HG03066 (cell line): ENCODE data around the gene BBLN.
"Not testable (repeated sequence)": the region's sequence is repeated elsewhere in the genome, so short reads cannot be mapped to it uniquely, and the experiment has no call there.

Experiments used
- ATAC-seq: cut with Tn5 transposase; IDR thresholded peaks from one replicate; pipeline ENCODE4 v1.9.1; 2021; ENCODE audit warnings: low read depth; ENCODE audit not compliant: unreplicated experiment

Gene BBLN

DNA sequence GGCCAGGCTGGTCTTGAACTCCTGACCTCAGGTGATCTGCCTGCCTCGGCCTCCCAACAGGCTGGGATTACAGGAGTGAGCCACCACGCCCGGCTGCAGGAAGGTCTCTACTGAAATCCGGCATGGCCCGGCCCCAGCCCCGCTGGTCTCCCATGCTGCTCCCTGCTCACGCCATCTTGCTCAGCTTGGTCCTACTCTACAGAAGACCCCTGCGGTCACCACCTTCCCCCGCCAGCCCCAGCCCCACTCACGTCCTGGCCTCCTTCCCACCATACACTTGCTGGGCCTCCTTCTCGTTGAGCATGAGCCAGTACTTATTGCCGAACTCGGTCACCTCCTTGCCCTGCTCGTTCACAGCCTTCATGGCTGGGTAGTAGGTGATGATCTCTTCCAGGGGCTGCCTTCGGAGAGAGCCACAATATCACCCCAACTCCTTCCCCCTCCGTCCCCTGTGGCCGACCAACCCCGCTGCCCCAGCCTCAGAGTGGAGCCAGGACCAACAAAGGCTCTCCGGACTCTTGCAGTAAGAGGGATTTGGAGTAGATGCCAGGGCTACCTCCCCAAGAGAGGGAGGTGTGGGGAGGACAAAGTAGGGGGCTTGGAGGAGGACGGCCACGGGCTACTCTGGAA, 36.5 kb upstream of the BBLN start:
- no peak for ATAC-seq

GRCh38 chr9:128124451-128124850, 35.6 kb upstream of the BBLN start:
- ATAC-seq = no peak

DNA sequence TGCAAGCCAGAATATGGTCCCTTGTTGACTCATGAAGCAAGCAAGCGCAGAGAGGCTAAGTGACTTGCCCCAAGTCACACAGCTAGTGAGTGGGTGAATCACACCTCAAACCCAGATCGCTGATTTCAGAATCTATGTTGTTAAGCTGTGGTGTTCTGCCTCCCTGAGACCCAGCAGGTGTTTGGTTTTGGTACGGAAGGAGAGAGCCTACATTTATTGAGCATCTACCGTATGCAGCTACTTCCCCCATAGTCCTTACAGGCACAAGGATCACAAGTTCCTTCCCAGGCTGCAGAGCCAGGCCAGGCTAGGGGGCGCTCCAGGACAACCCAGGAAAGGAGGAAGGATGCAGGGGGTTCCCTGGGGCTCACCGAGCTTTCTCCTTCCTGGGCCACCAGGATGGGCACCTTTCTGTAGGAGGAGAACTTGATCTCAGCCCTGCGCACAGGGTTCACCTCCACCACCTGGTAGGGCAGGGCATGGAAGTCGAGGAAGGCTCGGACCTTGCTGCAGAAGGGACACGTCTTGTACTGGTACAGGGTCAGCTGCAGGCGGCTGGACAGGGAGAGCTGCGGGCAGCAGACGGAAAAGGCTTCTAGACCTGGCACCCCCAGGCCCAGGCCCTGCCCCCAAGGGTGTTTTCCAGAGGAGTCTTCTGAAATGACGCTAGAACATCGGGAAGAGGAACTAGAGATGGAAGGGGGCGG, 35.0 kb upstream of the BBLN start:
- ATAC-seq = no peak

GRCh38 chr9:128125580-128126354, 34.3 kb upstream of the BBLN start:
- ATAC-seq = no peak

GRCh38 chr9:128127568-128127989, 32.5 kb upstream of the BBLN start, which contains the start of gene PTGES2:
Gene PTGES2 (minus strand): TSS chr9:128127729. CDS start chr9:128127717, 12 bp downstream.
- peak; percentile 44 for ATAC-seq

DNA sequence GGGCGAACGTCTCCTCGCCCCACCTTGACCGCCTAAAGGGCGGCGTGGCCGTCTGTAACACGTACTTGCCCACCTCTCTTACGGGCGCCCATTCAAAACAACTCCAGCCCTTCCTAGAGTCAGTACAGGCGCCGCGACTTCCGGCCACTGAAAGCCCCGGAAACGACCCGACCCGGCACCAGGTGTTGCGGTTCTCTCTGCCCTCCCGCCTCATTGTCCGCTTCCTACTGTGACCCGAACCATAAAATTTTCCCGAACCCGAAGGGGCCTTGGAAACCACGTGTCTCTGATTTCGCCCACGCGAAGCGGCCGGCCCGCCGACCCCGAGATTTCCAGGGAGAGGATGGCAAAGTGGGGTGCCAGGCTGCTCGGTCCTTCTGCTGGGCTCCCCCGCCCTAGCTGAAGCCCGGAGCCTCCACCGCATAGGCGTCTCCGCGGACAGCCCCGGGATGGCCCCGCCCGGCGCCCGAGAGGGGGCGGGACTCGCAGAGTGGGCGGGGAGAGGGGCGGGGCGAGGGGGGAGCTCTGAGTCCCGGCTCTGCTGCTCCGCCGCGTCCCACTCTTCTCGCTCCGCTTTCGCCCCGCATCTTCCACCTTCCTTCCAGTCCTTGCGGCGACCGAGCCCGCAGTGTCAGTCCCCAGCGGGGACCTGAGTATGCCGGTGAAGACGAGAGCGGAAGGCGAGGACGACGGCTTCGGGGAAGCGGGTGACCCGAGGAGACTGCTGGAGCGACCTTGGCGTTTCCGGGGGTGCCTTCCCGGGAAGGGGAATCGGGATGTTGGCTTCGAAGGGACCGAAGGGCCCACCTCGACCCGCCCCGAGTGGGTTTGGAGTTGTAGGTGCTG, 31.9 kb upstream of the BBLN start:
- ATAC-seq = peak; percentile 66

DNA sequence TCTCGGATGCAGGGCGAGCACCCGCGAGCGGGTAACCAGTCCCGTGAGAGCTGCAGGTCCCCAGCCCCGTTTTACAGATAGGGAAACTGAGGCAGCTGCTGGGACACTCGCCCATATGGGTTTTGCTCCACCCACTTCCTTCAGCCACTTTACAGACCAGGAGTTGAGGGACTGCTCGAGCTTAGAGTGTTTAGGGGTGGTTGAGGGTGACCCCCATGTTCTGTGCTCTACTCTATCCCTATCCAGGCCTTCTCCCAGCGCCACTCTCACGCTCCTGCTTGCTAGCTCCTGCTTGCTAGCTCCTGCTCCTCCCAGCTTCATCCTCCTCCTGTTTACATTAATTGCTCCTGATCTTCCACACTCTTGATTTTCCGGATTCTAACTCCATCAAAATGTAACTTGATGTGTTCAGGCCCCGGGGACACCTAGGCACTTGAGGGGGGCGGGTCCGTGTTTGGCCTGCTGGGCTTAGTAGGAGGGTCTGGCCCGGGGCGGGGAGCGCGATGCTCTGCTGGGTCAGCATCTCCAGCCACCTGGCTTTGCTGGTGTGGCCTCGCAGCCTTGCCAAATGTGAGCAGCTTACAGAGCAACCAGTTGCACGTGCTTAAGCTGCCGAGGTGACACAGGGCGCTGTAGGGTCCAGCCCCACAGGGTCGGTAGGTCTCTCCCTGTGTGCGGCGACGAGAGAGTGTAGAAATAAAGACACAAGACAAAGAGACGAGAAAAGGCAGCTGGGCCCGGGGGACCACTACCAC, 31.1 kb upstream of the BBLN start:
- ATAC-seq = no peak

DNA sequence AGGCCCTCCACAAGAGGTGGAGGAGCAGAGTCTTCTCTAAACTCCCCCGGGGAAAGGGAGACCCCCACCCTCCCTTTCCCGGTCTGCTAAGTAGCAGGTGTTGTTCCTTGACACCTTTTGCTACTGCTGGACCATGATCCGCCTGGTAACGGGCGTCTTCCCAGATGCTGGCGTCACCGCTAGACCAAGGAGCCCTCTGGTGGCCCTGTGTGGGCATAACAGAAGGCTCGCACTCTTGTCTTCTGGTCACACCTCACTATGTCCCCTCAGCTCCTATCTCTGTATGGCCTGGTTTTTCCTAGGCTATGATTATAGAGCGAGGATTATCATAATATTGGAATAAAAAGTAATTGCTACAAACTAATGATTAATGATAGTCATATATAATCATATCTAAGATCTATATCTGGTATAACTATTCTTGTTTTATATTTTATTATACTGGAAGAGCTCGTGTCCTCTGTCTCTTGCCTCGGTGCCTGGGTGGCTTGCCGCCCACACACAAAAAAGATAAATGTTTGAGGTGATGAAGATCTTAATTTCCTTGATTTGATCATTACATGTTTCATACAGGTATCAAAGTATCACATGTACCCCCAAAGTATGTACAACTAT, 30.0 kb upstream of the BBLN start:
- ATAC-seq = not testable (repeated sequence)

- ATAC-seq = not testable (repeated sequence)
Observed at GRCh38 chr9:128130651-128131050, 29.4 kb upstream of the BBLN start.

DNA sequence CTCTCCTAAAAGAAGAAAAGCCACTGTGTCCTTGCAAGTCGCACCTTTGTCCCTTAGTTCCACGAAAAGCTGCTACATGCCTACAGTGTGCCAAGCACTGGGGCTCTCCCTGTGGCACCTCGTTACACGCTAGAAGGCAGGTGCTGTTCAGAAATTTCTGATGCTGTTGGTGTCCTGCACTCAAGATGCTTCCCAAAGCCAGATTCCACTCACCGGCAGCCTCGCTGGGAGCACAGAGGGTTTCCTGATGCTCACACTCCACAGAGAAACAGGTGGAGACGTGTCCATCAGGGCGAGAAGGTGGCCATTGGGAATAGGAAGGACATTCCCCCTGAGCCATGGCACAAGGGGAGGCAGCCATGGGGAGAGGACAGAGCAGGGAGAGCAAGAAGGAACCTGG, 28.7 kb upstream of the BBLN start:
- not testable (repeated sequence) for ATAC-seq

DNA sequence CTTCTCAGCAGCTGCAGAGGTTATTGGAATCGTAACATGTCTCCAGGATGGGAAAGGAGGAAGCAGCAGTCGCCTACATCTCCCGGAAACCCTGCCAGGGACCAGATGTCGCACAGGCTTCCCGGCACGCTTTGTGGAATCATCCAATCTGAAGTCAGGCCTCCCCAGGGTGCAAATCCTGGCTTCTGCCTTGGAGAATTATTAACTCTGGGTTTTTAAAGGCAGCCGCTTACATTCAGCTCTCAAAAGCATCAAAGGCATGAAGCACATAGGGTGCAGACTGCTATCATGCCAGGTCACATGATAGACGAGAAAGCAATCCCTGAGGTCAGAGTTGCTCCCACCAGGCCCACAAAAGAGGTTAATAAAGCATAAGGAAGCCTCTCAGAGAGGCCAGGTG, 27.9 kb upstream of the BBLN start:
- not testable (repeated sequence) for ATAC-seq

DNA sequence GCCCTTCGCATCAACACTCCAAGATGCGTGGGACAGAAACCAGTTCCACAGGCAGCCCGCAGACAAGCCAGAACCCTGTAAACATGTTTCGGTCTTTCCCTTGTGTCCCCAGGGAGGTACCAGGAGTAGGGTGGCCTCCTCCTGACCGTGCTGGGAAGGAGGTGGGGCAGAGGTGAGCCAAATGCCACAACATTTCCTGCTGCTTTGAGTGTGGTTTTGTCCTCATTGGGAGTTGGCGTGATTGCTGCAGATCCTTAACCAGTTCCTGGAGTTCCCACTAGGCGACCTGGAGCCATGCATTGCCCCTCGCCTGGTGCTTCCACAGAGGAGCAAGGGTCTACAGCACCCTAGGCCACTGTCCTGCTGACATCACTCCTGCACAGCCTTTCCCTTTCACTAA, 24.5 kb upstream of the BBLN start:
- not testable (repeated sequence) for ATAC-seq

DNA sequence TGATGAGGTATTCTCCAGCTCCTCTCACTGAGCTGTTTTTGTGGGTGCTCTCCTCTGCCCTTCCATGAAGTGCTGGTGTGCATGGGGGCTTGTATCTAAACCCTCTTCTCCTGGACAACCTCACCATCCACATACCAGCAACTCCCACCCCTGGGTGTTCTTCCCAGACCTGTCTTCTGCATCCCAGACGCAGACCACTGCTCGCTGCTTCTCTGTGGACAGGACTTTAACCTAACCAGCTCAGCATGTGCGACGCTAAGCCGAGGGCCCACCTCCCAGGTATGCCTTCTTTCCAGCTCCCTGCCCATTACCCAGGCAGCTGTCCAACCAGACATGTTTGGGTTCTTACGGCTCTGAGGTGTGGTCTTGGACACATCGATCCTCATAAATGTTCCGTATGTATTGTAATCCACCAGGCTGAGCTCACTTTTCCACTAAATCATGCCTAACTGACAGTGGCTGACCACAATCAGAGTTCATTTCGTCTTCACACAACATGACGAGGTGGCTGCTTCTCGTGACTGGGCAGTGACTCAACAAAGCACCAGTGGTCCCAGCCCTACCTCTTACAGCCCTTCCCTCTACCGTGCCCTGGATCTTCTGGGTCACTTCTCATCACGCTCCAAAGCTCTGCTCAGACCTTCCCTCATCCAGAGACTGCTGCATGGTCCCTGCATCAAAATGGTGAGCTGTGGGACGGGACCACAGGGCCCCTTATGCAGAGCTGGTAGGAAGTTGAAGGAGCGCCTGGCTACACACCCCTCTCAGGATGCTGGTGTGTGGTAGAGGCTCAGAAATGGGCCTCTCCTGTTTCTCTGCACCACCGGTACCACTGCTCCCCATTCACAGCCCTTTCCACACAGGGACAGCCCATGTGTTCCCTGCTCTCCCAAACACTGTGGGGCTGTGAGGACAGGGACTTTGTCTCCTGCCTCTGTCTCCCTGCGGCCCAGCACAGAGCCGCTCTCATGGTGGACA, 23.0 kb upstream of the BBLN start:
- ATAC-seq = no peak

DNA sequence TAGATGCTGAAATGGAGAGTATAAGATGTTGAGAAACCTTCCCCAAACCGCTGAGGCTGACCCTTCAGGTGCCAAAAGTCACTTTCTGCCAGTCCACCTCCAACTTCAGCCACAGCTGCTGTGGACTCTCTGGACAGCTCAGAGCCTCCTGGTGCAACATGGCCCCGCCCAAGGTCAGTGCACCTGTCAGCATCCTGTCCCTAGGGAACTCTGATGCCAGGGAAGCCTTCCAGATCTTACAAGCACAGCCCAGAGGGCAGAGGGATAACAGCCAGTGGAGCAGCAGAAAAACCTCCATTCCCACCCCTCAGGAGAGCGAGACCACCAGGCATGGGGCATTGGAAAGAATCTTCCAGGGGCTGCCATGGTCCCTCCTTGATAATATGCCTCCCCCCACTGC, 22.1 kb upstream of the BBLN start:
- no peak for ATAC-seq

- ATAC-seq = no peak
Observed at GRCh38 chr9:128139621-128140020, 20.4 kb upstream of the BBLN start.

DNA sequence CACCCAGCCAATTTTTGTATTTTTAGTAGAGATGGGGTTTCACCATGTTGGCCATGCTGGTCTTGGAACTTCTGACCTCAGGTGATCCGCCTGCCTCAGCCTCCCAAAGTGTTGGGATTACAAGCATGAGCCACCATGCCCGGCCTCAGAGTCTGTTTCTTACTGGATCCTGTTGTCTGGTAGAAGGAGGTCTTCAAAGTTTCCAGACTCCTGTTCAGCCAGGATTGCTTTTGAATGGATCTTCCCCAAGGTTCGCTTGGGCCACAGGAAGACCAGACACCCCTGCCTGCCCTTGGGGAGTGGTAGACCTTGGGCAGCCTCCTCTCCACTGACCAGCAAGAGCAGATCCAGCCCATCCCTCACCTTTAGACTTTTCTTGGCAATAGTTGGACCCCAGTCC, 18.5 kb upstream of the BBLN start:
- no peak for ATAC-seq

- no peak for ATAC-seq
Observed at GRCh38 chr9:128142061-128142460, 18.0 kb upstream of the BBLN start.

GRCh38 chr9:128142596-128142995, 17.5 kb upstream of the BBLN start:
- ATAC-seq = no peak
